SK-N-SH (cell line): Measurements from ENCODE around the gene NME8. TPM values are rescaled to one million over a fixed set of nuclear protein-coding genes. Genes with fewer than 3 reads are reported as not detected.

Experiments used
- CTCF ChIA-PET: fragments of 300-600, 350-600 bp; formaldehyde crosslinking; extraction: SDS; loops from one replicate; lab custom pipeline; 2021; lab: Yijun Ruan, JAX
- POLR2A ChIA-PET: fragments of 350-600 bp; sonication (Branson Sonifier 250); formaldehyde crosslinking; extraction: SDS; loops from one replicate; lab custom pipeline; 2020; ENCODE audit warnings: antibody characterized with exemption, inconsistent platforms; lab: Yijun Ruan, JAX
- DNase-seq: peaks from one replicate; pipeline ENCODE4 v3.0.0; 2012
- H2AFZ ChIP-seq: fragments of 200-600 bp; sonication (generic); 2 replicates; pipeline ENCODE4 v1.8.1; 2016; ENCODE audit warnings: antibody characterized with exemption, mild to moderate bottlenecking, low read depth
- H3F3A ChIP-seq: fragments of 200-600 bp; sonication (generic); replicated peaks from 2 replicates; pipeline ENCODE3; 2016; ENCODE audit warnings: antibody characterized with exemption, mild to moderate bottlenecking; ENCODE audit not compliant: insufficient read depth
- H3K27ac ChIP-seq, 2 experiments: fragments of 200-500 bp in 1 of 2; fragments of 200-600 bp in 1 of 2; sonication (Bioruptor generic) in 1 of 2; sonication (generic), shearing (Covaris generic) in 1 of 2; 2 replicates each; pipeline versions ENCODE4 v1.5.1 to v1.6.1; 2014 to 2016; ENCODE audit warnings: low read depth in 2 of 2, inconsistent platforms in 1 of 2, low read length in 1 of 2, mild to moderate bottlenecking in 1 of 2, mixed read lengths in 1 of 2
- H3K27me3 ChIP-seq: fragments of 200-600 bp; sonication (generic), shearing (Covaris generic); 2 replicates; pipeline ENCODE4 v1.6.1; 2016; ENCODE audit warnings: mixed run types; ENCODE audit not compliant: insufficient read depth
- H3K36me3 ChIP-seq, 2 experiments: fragments of 200-500 bp in 1 of 2; fragments of 200-600 bp in 1 of 2; sonication (Bioruptor generic) in 1 of 2; sonication (generic) in 1 of 2; replicated peaks in 1 of 2; 2 replicates each; pipeline versions ENCODE3 to v1.5.1; 2014 to 2016; ENCODE audit warnings: low read length in 1 of 2, mild to moderate bottlenecking in 1 of 2; ENCODE audit not compliant: insufficient read depth in 2 of 2, control insufficient read depth in 1 of 2
- H3K4me1 ChIP-seq, 2 experiments: fragments of 200-500 bp in 1 of 2; fragments of 200-600 bp in 1 of 2; sonication (Bioruptor generic) in 1 of 2; sonication (generic), shearing (Covaris generic) in 1 of 2; 2 replicates each; pipeline versions ENCODE4 v1.5.1 to v1.6.1; 2014 to 2016; ENCODE audit warnings: low read depth in 1 of 2, low read length in 1 of 2, mixed run types in 1 of 2; ENCODE audit not compliant: insufficient read depth in 2 of 2, control insufficient read depth in 1 of 2
- H3K4me2 ChIP-seq: fragments of 200-600 bp; sonication (generic), shearing (Covaris generic); 2 replicates; pipeline ENCODE4 v1.6.1; 2017; ENCODE audit warnings: mixed run types
- H3K4me3 ChIP-seq, 2 experiments: fragments of 200-500 bp in 1 of 2; fragments of 200-600 bp in 1 of 2; sonication (Bioruptor generic) in 1 of 2; sonication (generic), shearing (Covaris generic) in 1 of 2; 2 replicates each; pipeline versions ENCODE4 v1.5.1 to v1.8.1; 2014 to 2016; ENCODE audit warnings: low read depth in 2 of 2, inconsistent platforms in 1 of 2, low read length in 1 of 2, mild to moderate bottlenecking in 1 of 2, mixed read lengths in 1 of 2, moderate library complexity in 1 of 2
- H3K79me2 ChIP-seq: fragments of 200-600 bp; sonication (generic); 2 replicates; pipeline ENCODE4 v1.8.1; 2017; ENCODE audit warnings: mild to moderate bottlenecking; ENCODE audit not compliant: insufficient read depth
- H3K9ac ChIP-seq: fragments of 200-600 bp; sonication (generic); 2 replicates; pipeline ENCODE4 v1.6.1; 2017; ENCODE audit warnings: mixed run types
- H3K9me2 ChIP-seq: fragments of 200-600 bp; sonication (generic); 2 replicates; pipeline ENCODE4 v1.6.1; 2017; ENCODE audit warnings: mixed run types
- H3K9me3 ChIP-seq: fragments of 200-600 bp; sonication (generic); 2 replicates; pipeline ENCODE4 v1.6.1; 2017; ENCODE audit warnings: mixed run types, mild to moderate bottlenecking, moderate library complexity
- H4K20me1 ChIP-seq: fragments of 200-600 bp; sonication (generic); 2 replicates; pipeline ENCODE4 v1.6.1; 2017; ENCODE audit warnings: mild to moderate bottlenecking, mixed run types; ENCODE audit not compliant: insufficient read depth
- CHD2 ChIP-seq: fragments of 150-350 bp; IDR thresholded peaks from 2 replicates; pipeline ENCODE4 v1.6.1; 2018; ENCODE audit warnings: low read length; ENCODE audit not compliant: partially characterized antibody
- ELF1 ChIP-seq: IDR thresholded peaks from 2 replicates; pipeline ENCODE4 v1.4.0; 2012
- EZH2phosphoT487 ChIP-seq: fragments of 200-600 bp; sonication (generic); IDR thresholded peaks from 2 replicates; pipeline ENCODE4 v1.6.1; 2017; ENCODE audit warnings: low read depth, mixed run types, mild to moderate bottlenecking, antibody characterized with exemption, moderate library complexity, borderline replicate concordance
- GABPA ChIP-seq: IDR thresholded peaks from 2 replicates; pipeline ENCODE4 v1.4.0; 2012; ENCODE audit warnings: low read depth, mild to moderate bottlenecking
- GATA2 ChIP-seq: sonication (generic); formaldehyde crosslinking; IDR thresholded peaks from 2 replicates; pipeline ENCODE4 v1.5.0; 2020; ENCODE audit warnings: mild to moderate bottlenecking, missing genetic modification reagents
- NFIC ChIP-seq: IDR thresholded peaks from 2 replicates; pipeline ENCODE4 v1.4.0; 2012; ENCODE audit warnings: borderline replicate concordance
- NRF1 ChIP-seq: IDR thresholded peaks from 2 replicates; pipeline ENCODE4 v1.6.1; 2012; ENCODE audit warnings: low read depth, mild to moderate bottlenecking, low read length
- POLR2AphosphoS5 ChIP-seq: IDR thresholded peaks from 2 replicates; pipeline ENCODE4 v1.6.1; 2012; ENCODE audit warnings: low read depth, low read length
- RXRA ChIP-seq: IDR thresholded peaks from 2 replicates; pipeline ENCODE4 v1.4.0; 2012; ENCODE audit warnings: low read depth, mild to moderate bottlenecking, borderline replicate concordance
- SMC3 ChIP-seq: IDR thresholded peaks from 2 replicates; pipeline ENCODE4 v1.6.1; 2012; ENCODE audit warnings: low read depth, low read length, improper control_type of control experiment
- TAF1 ChIP-seq: IDR thresholded peaks from 2 replicates; pipeline ENCODE4 v1.6.1; 2012; ENCODE audit warnings: low read depth, mild to moderate bottlenecking, low read length, moderate library complexity, borderline replicate concordance
- TEAD4 ChIP-seq: IDR thresholded peaks from 2 replicates; pipeline ENCODE4 v1.4.0; 2012; ENCODE audit warnings: mild to moderate bottlenecking, borderline replicate concordance; ENCODE audit not compliant: insufficient read depth
- polyA plus RNA-seq, 3 experiments: library from polyadenylated mRNA; depleted of rRNA; stranded (reverse); fragments of >200 nt; gene quantifications; 2 replicates each; pipeline ENCODE4 v1.2.3, GENCODE V29; 2012
- TF ChIP-seq, protein P1 (sequence below): IDR thresholded peaks from 2 replicates; pipeline ENCODE4 v1.6.1; 2012; ENCODE audit warnings: mild to moderate bottlenecking, low read depth, low read length, moderate library complexity
- TF ChIP-seq, protein P2 (sequence below): fragments of 150-350 bp; IDR thresholded peaks from 2 replicates; pipeline ENCODE4 v1.6.1; 2017; ENCODE audit warnings: antibody characterized with exemption, low read length, low read depth, borderline replicate concordance
- TF ChIP-seq, protein P3 (sequence below): IDR thresholded peaks from 2 replicates; pipeline ENCODE4 v1.4.0; 2012; ENCODE audit warnings: low read depth
- TF ChIP-seq, protein P4 (sequence below): IDR thresholded peaks from 2 replicates; pipeline ENCODE4 v1.4.0; 2012; ENCODE audit warnings: low read depth, borderline replicate concordance
- TF ChIP-seq, protein P5 (sequence below): fragments of 150-350 bp; IDR thresholded peaks from 2 replicates; pipeline ENCODE4 v1.6.1; 2016; ENCODE audit warnings: mild to moderate bottlenecking, low read depth, low read length

Gene NME8
- polyA plus RNA-seq, 1 of the 3 experiments (the other 2 are of a cell fraction): not detected

DNA sequence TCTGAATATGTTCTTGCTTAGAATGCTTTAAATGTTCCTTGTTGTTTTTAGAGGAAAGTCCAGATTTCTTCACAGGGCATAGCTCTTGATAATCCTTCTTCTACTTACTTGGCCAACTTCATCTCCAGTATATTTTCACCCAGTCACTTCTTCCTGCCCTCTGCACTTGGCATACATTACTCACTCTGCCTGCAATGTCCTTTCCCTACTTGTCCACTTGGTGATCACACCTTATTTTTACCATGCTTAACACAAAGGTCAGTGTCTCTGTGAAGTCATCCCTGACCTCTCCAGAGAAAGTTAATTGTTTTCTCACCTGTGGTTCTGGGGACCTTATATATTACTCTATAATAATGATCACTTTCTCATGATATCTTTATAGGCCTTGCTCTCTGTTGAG lies 45.0 kb downstream of the NME8 start:
- POLR2A ChIA-PET: no interaction called here
- H3K9me2 ChIP-seq: peaks cover 3% of the 10 kb centered on the region; the same call in 1 of the 2 replicates
- no peaks in the 10 kb centered on the region for H3K36me3 ChIP-seq
- H3K79me2 ChIP-seq: no peaks in the 10 kb centered on the region
- no peaks in the 10 kb centered on the region for H4K20me1 ChIP-seq
- no peaks in the 10 kb centered on the region for H3F3A ChIP-seq
- no peaks in the 10 kb centered on the region for H3K9me3 ChIP-seq
- no peak overlapping the region for H2AFZ ChIP-seq
- H3K27me3 ChIP-seq: 0 out of 2 replicates have a peak, but pooled peaks cover 5% of the 10 kb centered on the region
- no peaks in the 10 kb centered on the region for H3K4me1 ChIP-seq
- TF ChIP-seq, protein P1, sequence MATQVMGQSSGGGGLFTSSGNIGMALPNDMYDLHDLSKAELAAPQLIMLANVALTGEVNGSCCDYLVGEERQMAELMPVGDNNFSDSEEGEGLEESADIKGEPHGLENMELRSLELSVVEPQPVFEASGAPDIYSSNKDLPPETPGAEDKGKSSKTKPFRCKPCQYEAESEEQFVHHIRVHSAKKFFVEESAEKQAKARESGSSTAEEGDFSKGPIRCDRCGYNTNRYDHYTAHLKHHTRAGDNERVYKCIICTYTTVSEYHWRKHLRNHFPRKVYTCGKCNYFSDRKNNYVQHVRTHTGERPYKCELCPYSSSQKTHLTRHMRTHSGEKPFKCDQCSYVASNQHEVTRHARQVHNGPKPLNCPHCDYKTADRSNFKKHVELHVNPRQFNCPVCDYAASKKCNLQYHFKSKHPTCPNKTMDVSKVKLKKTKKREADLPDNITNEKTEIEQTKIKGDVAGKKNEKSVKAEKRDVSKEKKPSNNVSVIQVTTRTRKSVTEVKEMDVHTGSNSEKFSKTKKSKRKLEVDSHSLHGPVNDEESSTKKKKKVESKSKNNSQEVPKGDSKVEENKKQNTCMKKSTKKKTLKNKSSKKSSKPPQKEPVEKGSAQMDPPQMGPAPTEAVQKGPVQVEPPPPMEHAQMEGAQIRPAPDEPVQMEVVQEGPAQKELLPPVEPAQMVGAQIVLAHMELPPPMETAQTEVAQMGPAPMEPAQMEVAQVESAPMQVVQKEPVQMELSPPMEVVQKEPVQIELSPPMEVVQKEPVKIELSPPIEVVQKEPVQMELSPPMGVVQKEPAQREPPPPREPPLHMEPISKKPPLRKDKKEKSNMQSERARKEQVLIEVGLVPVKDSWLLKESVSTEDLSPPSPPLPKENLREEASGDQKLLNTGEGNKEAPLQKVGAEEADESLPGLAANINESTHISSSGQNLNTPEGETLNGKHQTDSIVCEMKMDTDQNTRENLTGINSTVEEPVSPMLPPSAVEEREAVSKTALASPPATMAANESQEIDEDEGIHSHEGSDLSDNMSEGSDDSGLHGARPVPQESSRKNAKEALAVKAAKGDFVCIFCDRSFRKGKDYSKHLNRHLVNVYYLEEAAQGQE: no peak
- TF ChIP-seq, protein P2, sequence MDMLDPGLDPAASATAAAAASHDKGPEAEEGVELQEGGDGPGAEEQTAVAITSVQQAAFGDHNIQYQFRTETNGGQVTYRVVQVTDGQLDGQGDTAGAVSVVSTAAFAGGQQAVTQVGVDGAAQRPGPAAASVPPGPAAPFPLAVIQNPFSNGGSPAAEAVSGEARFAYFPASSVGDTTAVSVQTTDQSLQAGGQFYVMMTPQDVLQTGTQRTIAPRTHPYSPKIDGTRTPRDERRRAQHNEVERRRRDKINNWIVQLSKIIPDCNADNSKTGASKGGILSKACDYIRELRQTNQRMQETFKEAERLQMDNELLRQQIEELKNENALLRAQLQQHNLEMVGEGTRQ: no peak
- TF ChIP-seq, protein P3, sequence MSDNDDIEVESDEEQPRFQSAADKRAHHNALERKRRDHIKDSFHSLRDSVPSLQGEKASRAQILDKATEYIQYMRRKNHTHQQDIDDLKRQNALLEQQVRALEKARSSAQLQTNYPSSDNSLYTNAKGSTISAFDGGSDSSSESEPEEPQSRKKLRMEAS: no peak
- TF ChIP-seq, protein P4, sequence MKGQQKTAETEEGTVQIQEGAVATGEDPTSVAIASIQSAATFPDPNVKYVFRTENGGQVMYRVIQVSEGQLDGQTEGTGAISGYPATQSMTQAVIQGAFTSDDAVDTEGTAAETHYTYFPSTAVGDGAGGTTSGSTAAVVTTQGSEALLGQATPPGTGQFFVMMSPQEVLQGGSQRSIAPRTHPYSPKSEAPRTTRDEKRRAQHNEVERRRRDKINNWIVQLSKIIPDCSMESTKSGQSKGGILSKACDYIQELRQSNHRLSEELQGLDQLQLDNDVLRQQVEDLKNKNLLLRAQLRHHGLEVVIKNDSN: no peak
- TF ChIP-seq EZH2phosphoT487 (no peak), TEAD4 (no peak), GATA2 (CRISPR knock-in tag) (no peak), SMC3 (no peak), RXRA (no peak), ELF1 (no peak), POLR2AphosphoS5 (no peak), NFIC (no peak), CHD2 (no peak), NRF1 (no peak), TAF1 (no peak), GABPA (no peak)
- TF ChIP-seq, protein P5, sequence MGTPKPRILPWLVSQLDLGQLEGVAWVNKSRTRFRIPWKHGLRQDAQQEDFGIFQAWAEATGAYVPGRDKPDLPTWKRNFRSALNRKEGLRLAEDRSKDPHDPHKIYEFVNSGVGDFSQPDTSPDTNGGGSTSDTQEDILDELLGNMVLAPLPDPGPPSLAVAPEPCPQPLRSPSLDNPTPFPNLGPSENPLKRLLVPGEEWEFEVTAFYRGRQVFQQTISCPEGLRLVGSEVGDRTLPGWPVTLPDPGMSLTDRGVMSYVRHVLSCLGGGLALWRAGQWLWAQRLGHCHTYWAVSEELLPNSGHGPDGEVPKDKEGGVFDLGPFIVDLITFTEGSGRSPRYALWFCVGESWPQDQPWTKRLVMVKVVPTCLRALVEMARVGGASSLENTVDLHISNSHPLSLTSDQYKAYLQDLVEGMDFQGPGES: no peak
- H3K9ac ChIP-seq: no peak overlapping the region
- DNase-seq: no peak
- no peak overlapping the region for H3K4me3 ChIP-seq
- no peak overlapping the region for H3K27ac ChIP-seq
- CTCF ChIA-PET: interaction anchor here (0.9 to 1.6 kb wide), 4 partner anchors 8 to 624 kb away, joined by 3 to 7 read pairs (median 4); partner anchors contain the start of gene SFRP4
- H3K4me2 ChIP-seq: no peak overlapping the region
